Measurements from ENCODE around the gene HHATL.

DNA sequence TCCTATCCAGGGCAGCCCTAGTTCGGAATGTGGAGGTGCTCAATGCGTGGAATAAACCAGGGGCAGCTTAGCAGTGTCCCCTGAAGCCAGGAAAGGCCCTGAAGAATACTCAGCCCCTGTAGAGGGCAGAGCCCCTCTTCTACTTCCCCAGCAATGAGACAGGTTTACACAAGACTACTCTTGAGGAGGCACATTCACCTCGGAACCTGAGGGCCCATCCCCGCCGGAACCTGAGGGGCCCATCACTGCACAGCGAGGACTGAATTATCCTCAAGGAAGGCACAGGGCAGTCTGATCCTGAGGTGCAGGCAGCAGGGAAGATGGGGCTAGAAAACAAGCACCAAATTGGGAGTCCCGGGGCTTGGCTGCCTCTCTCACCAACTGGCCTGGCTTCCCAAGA lies 48.2 kb upstream of the HHATL start:
- TF ChIP-seq, protein P1, sequence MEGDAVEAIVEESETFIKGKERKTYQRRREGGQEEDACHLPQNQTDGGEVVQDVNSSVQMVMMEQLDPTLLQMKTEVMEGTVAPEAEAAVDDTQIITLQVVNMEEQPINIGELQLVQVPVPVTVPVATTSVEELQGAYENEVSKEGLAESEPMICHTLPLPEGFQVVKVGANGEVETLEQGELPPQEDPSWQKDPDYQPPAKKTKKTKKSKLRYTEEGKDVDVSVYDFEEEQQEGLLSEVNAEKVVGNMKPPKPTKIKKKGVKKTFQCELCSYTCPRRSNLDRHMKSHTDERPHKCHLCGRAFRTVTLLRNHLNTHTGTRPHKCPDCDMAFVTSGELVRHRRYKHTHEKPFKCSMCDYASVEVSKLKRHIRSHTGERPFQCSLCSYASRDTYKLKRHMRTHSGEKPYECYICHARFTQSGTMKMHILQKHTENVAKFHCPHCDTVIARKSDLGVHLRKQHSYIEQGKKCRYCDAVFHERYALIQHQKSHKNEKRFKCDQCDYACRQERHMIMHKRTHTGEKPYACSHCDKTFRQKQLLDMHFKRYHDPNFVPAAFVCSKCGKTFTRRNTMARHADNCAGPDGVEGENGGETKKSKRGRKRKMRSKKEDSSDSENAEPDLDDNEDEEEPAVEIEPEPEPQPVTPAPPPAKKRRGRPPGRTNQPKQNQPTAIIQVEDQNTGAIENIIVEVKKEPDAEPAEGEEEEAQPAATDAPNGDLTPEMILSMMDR (IDR thresholded peaks at IDR 0.05): no peak
- no peak for TF ChIP-seq ZFX (IDR thresholded peaks at IDR 0.05; ENCODE audit: borderline replicate concordance)
